Bronchial epithelial cell (primary cell): ENCODE measurements around the gene SLC25A19. TPM values are rescaled to one million over a fixed set of nuclear protein-coding genes. Genes with fewer than 3 reads are reported as not detected.

ENCODE experiments used
- DNase-seq: peaks from one replicate; pipeline ENCODE4 v3.0.0-alpha.2; 2010; ENCODE audit warnings: low read depth
- FAIRE-seq: peaks from 2 replicates; lab custom pipeline; 2011; peaks lifted over from hg19 to GRCh38; lab: Jason Lieb, UNC
- H3K27me3 ChIP-seq: 2 replicates; pipeline ENCODE4 v1.5.1; 2011; ENCODE audit warnings: low read length; ENCODE audit not compliant: control insufficient read depth, insufficient read depth
- H3K36me3 ChIP-seq: 2 replicates; pipeline ENCODE4 v1.5.1; 2011; ENCODE audit warnings: low read length; ENCODE audit not compliant: control insufficient read depth, insufficient read depth
- H3K4me3 ChIP-seq: 2 replicates; pipeline ENCODE4 v1.5.1; 2011; ENCODE audit warnings: mild to moderate bottlenecking, low read depth, low read length, control low read depth
- CTCF ChIP-seq: IDR thresholded peaks from 2 replicates; pipeline ENCODE4 v1.5.1; 2011; ENCODE audit warnings: mild to moderate bottlenecking, moderate library complexity, low read length, control low read depth, inconsistent platforms; ENCODE audit not compliant: insufficient read depth, severe bottlenecking
- total RNA-seq: library from RNA; depleted of rRNA; stranded (reverse); fragments of >200 nt; gene quantifications from 2 replicates; pipeline ENCODE4 v1.2.1, GENCODE V29; 2014

The SLC25A19 gene
- total RNA-seq, 1 donor from 2014 or later, result 12.1 TPM

- no peak for FAIRE-seq
- TF ChIP-seq CTCF, result peak; percentile 48
- Histone ChIP-seq H3K27me3 (no peaks in the 10 kb centered on the region), H3K36me3 (peaks cover 17% of the 10 kb centered on the region), H3K4me3 (no peak overlapping the region)
- no peak for DNase-seq
These were observed 21.6 kb downstream of the SLC25A19 start for GRCh38 chr17:75267411-75268232.

- FAIRE-seq, result no peak
- no peak for TF ChIP-seq CTCF
- Histone ChIP-seq H3K4me3 (no peak overlapping the region), H3K27me3 (no peaks in the 10 kb centered on the region), H3K36me3 (peaks cover 16% of the 10 kb centered on the region)
- no peak for DNase-seq
These were observed 22.2 kb downstream of the SLC25A19 start for GRCh38 chr17:75267153-75267410.

GRCh38 chr17:75266316-75267152 lies 22.7 kb downstream of the SLC25A19 start:
- peaks cover 16% of the 10 kb centered on the region for H3K36me3 ChIP-seq
- TF ChIP-seq CTCF, result no peak
- H3K4me3 ChIP-seq, result no peak overlapping the region
- no peak for FAIRE-seq
- H3K27me3 ChIP-seq, result no peaks in the 10 kb centered on the region
- DNase-seq, result no peak

- no peak for TF ChIP-seq CTCF
- no peaks in the 10 kb centered on the region for H3K27me3 ChIP-seq
- DNase-seq, result no peak
- FAIRE-seq, result no peak
- peaks cover 16% of the 10 kb centered on the region for H3K36me3 ChIP-seq
- no peak overlapping the region for H3K4me3 ChIP-seq
These were observed 23.5 kb downstream of the SLC25A19 start for GRCh38 chr17:75265614-75266315.

- H3K4me3 ChIP-seq, result no peak overlapping the region
- TF ChIP-seq CTCF, result no peak
- FAIRE-seq, result no peak
These were observed 26.2 kb downstream of the SLC25A19 start for GRCh38 chr17:75263055-75263454.

More at GRCh38 chr17:75263055-75263454, 26.2 kb downstream of the SLC25A19 start:
- H3K36me3 ChIP-seq, result peaks cover 18% of the 10 kb centered on the region
- DNase-seq, result no peak
- no peaks in the 10 kb centered on the region for H3K27me3 ChIP-seq
